Stimulated activated CD8-positive, alpha-beta memory T cell treated with anti-CD3 and anti-CD28 coated beads, Interleukin-7, amount 100 ng/mL, for 24 hours (primary cell): ENCODE results near the gene FOXL2.
"Not testable (repeated sequence)": the region's sequence is repeated elsewhere in the genome, so short reads cannot be mapped to it uniquely, and the experiment has no call there.

ENCODE experiments used
- DNase-seq: peaks from one replicate; pipeline ENCODE4 v3.0.0-alpha.2; 2020; ENCODE audit warnings: low read depth

The FOXL2 gene

DNA sequence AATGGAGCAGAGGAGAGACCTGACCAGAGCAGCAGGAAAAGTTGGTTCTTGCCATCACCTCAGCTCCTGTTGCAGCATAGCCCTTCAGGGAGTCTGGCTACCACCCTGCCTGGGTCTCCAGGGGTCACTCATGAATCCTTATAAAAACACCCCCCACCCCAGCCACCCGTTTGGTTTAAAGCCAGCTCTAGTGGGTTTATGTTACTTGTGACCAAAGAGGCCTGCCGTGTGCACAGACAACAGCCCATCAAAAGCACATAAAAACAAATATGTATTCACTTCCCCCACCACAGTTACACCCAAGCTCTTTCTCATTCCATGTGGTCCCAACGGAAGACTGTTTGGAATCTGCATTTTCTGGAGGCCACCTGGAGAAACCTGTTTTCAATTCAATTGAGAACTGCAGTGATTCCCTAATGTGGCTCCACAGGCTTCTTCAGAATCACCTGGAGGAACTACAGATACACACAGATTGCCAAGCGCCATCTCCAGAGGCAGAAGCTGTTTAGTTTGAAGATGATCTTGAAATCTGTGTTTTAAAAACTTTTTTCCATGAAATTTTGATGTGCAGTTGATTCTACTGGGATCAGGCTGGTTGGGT is 13.8 kb downstream of the FOXL2 start:
- DNase-seq: no peak

GRCh38 chr3:138928727-138929372 is 18.1 kb downstream of the FOXL2 start:
- DNase-seq: no peak

DNA sequence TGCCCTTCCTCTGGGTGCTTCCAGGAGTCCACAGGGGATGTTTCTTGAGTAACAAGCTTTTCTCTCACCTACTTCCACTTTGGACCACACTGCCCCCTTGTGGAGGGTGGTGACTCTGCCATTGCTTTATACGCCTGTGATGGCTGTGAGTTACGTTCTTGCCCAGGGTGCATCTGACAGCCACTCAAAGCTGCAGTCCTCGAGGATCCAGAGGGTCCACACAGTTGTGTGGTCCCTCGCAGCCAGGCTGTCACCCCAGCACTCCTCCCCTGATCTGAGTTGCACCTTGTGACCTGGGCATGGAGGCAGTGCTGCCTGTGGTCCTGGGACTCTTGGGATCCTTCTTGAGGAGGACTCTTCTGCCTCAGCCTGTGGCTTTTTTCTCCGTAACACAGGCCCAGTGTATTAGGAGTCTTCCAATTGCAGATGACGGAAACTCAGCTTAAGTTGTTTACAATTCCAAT is 23.4 kb downstream of the FOXL2 start:
- peak; percentile 72 for DNase-seq

- DNase-seq: not testable (repeated sequence)
Observed at GRCh38 chr3:138922400-138922799, 24.5 kb downstream of the FOXL2 start.

DNA sequence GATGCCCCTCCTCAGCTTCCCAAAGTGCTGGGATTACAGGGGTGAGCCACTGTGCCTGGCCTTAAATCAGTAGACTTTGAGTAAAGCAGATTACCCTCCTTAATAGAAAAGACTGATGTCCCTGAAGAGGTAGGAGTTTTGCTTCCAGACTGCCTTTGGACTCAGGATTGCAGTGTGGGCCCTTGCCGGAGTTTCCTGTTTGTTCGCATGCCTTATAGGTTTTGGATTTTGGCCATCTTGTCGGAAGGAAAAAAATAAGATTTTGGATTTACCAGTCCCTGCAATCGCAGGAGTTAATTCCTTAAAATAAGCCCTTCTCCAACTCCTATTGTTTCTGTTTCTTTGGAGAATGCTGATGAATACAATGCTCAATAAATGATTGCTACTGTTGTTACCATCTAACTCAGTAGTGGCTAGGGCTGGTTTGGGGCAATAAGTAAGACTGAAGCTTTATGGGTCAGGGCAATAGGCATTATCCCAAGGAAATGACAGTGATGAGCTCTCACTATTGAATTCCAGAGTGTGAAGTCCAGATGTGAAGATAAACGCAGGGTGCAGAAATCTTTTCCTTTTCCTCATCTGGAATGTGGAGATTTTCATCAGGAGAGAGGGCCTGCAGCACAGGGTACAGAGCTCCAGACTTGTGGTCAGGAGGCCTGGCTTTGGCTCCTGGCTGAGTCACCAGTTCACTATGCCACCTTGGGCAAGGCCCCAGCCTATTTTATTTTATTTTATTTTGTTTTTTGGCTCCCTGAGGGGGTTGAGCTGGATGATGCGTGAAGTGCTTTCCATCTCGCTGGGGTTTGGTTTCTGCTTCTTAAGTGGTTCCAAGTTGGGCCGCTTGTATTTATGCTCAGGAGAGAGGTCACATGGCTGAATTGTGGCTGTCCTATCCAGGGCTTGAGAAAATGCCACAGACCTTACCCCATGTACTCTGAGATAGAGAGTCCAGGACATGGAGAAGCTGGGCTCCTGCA is 25.3 kb downstream of the FOXL2 start:
- no peak for DNase-seq

- DNase-seq: no peak
Observed at GRCh38 chr3:138919325-138919724, 27.6 kb downstream of the FOXL2 start.

GRCh38 chr3:138916824-138917223 is 30.1 kb downstream of the FOXL2 start:
- no peak for DNase-seq

DNA sequence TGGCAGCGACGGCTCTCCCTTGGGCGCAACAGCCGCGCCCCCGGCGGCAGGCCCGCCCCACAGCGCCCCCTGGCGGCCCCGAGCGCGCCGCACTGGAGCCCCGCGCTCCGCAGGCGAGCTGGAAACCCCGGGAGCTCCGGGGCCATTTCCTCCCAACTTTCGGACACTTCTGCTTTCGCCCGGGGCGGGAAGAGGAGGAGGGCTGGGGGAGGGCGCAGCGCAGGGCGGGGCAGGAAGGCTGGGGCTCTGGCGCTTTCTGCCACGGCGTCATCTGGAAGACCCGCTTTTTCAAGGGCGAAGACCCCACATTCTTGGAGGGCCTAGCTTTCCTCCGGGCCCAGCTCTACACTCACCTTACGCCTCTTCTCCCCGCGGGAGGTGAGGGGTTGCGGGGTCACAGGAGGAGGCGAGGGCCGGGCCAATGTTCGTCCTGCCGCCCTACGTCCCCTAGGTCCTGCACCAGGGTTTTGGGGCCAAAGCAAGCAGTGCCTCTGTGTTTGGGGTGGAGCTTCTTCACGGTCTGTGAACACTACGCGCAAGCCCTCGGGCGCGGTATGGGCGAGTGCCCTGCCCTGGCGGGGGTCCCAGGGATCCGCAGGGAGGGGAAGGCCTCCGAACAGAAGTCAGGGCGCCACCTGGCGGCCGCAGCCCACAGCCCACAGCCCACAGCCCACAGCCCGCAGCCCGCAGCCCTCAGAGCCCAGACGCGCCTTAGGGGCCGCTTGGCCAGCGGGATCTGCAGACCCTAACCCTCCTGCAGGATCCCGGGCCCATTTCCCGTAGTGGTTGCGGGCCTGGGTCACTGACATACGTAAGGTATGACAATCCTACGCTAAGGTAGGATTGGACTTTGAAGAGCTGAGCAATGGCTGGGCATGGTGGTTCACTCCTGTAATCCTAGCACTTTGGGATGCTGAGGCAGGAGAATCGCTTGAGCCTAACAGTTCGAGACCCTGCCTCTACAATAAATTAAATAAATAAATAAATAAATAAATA is 31.1 kb downstream of the FOXL2 start:
- DNase-seq: peak; percentile 56

GRCh38 chr3:138914870-138915502 is 32.0 kb downstream of the FOXL2 start:
- DNase-seq: no peak

GRCh38 chr3:138913766-138914165 is 33.2 kb downstream of the FOXL2 start:
- no peak for DNase-seq

DNA sequence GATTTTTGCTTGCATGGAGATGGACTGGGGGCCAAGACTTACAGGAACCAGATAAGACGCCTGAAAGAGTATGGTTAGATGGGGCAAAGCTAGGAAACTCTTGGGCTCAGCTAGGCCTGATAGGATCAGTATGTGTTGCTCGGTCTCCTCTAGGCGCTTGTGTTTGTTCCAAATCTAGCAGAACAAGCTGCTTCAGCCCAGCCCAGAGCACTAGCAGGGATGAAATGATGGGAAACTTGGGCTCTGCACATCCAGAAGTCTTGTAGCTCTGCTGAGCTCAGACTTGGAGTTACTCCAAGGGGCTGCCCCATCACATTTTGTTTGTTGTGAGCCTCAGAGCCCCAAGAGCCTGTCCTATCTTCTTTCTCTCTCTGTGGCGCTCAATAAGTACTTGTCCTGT is 34.7 kb downstream of the FOXL2 start:
- DNase-seq: no peak

GRCh38 chr3:138911621-138912020 is 35.3 kb downstream of the FOXL2 start:
- no peak for DNase-seq

GRCh38 chr3:138909904-138910303 is 37.0 kb downstream of the FOXL2 start:
- DNase-seq: no peak

GRCh38 chr3:138908846-138909245 is 38.1 kb downstream of the FOXL2 start:
- DNase-seq: no peak

GRCh38 chr3:138907539-138907938 is 39.4 kb downstream of the FOXL2 start:
- DNase-seq: no peak

- no peak for DNase-seq
Observed at GRCh38 chr3:138902171-138902570, 44.8 kb downstream of the FOXL2 start.

DNA sequence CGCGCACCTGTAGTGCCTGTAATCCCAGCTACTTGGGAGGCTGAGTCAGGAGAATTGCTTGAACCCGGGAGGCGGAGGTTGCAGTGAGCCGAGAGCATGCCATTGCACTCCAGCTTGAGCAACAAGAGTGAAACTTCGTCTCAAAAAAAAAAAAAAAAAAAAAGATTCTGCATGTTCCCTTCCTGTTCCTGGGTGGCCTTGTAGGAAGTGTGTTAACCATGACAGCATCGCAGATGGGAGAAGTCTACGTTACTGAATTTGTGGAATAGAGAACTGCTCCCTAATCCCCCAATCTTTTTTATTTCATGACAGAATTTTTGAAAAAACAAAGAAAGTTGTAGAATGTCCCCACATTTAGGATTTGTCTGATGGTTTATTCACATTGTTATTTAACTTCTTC is 45.4 kb downstream of the FOXL2 start:
- no peak for DNase-seq

- DNase-seq: no peak
Observed at GRCh38 chr3:138899351-138899991, 47.5 kb downstream of the FOXL2 start.

GRCh38 chr3:138898708-138899107 is 48.2 kb downstream of the FOXL2 start:
- DNase-seq: no peak

GRCh38 chr3:138898301-138898700 is 48.6 kb downstream of the FOXL2 start:
- no peak for DNase-seq
